Upper lobe of left lung (tissue), 6 donors: ENCODE results near the gene KDSR. TPM values are rescaled to one million over a fixed set of nuclear protein-coding genes. Genes with fewer than 3 reads are reported as not detected.

ENCODE experiments used
- ATAC-seq, 2 donors: fragments of 200-7000 bp; cut with Tn5 transposase; one replicate each; pipeline ENCODE4 v1.9.1; 2022; ENCODE audit warnings: mild to moderate bottlenecking in 2 of 2, moderate library complexity in 2 of 2; ENCODE audit not compliant: low FRiP score in 2 of 2
- DNase-seq, 2 donors: peaks; one replicate each; pipeline ENCODE4 v3.0.0-alpha.2; 2019 to 2020
- H3K27ac ChIP-seq, 4 donors: fragments of 200-600 bp; sonication (generic); one replicate each; pipeline ENCODE4 v1.5.1; 2016 to 2019
- H3K27me3 ChIP-seq, 4 donors: fragments of 200-600 bp; sonication (generic); one replicate each; pipeline ENCODE4 v1.5.1; 2017 to 2019
- H3K36me3 ChIP-seq, 4 donors: fragments of 200-600 bp; sonication (generic); one replicate each; pipeline ENCODE4 v1.5.1; 2016 to 2019
- H3K4me1 ChIP-seq, 4 donors: fragments of 200-600 bp; sonication (generic); one replicate each; pipeline ENCODE4 v1.5.1; 2018 to 2019
- H3K4me3 ChIP-seq, 4 donors: fragments of 200-600 bp; sonication (generic); one replicate each; pipeline ENCODE4 v1.5.1; 2017 to 2019; ENCODE audit warnings: mild to moderate bottlenecking in 2 of 4, moderate library complexity in 1 of 4
- H3K9me3 ChIP-seq, 4 donors: fragments of 200-600 bp; sonication (generic); one replicate each; pipeline ENCODE4 v1.5.1; 2018 to 2019
- EP300 ChIP-seq, 4 donors: sonication (generic); formaldehyde crosslinking; IDR thresholded peaks; one replicate each; pipeline ENCODE4 v1.5.1; 2017; ENCODE audit warnings: antibody characterized with exemption in 4 of 4, control low read depth in 2 of 4
- POLR2A ChIP-seq, 4 donors: fragments of 450-650 bp; IDR thresholded peaks; one replicate each; pipeline ENCODE4 v1.5.1; 2016 to 2017; ENCODE audit warnings: antibody characterized with exemption in 4 of 4, mild to moderate bottlenecking in 2 of 4
- POLR2AphosphoS5 ChIP-seq, 2 donors: sonication (generic); formaldehyde crosslinking; IDR thresholded peaks; one replicate each; pipeline ENCODE4 v1.5.1; 2017; ENCODE audit warnings: antibody characterized with exemption in 2 of 2
- WGBS, 2 donors: methylation state at CpG; one replicate each; pipeline ENCODE4 v1.1.5; 2017 to 2018; 5-methylcytosine and 5-hydroxymethylcytosine counted together
- total RNA-seq, 6 donors: library from RNA; depleted of rRNA in 4 of 6; stranded (reverse); fragments of >200 nt in 4 of 6; gene quantifications; one replicate each; pipeline versions ENCODE4 v1.1.0 to v1.2.1, GENCODE V29; 2016 to 2021
- TF ChIP-seq, protein P1 (sequence below), 6 experiments: fragments of 450-650 bp in 4 of 6; fragments of 200-600 bp in 2 of 6; sonication (generic) in 2 of 6; IDR thresholded peaks; one replicate each; pipeline ENCODE4 v1.5.1; 2016 to 2019; ENCODE audit warnings: antibody characterized with exemption in 6 of 6
- donor health status: DM: no; HTN: no; CAD: no; lungs with moderate emphysema.
- donor health status: DM: no; HTN: yes; CAD: no; lungs with severe emphysema.

KDSR gene
- total RNA-seq, 6 donors from 2014 or later = 26.2 to 68.8 (median 45.2) TPM

GRCh38 chr18:63356272-63356896 lies 10.6 kb downstream of the KDSR start:
- no peak for DNase-seq
- Histone ChIP-seq H3K4me1 (no peaks in the 10 kb centered on the region), H3K4me3 (no peak overlapping the region), H3K36me3 (peaks cover 19 to 96% (median 45%) of the 10 kb centered on the region in 4 donors), H3K27me3 (no peaks in the 10 kb centered on the region), H3K9me3 (no peaks in the 10 kb centered on the region), H3K27ac (no peak overlapping the region)
- ATAC-seq = no peak
- TF ChIP-seq POLR2AphosphoS5 (IDR thresholded peaks at IDR 0.05) = no peak
- TF ChIP-seq, protein P1, sequence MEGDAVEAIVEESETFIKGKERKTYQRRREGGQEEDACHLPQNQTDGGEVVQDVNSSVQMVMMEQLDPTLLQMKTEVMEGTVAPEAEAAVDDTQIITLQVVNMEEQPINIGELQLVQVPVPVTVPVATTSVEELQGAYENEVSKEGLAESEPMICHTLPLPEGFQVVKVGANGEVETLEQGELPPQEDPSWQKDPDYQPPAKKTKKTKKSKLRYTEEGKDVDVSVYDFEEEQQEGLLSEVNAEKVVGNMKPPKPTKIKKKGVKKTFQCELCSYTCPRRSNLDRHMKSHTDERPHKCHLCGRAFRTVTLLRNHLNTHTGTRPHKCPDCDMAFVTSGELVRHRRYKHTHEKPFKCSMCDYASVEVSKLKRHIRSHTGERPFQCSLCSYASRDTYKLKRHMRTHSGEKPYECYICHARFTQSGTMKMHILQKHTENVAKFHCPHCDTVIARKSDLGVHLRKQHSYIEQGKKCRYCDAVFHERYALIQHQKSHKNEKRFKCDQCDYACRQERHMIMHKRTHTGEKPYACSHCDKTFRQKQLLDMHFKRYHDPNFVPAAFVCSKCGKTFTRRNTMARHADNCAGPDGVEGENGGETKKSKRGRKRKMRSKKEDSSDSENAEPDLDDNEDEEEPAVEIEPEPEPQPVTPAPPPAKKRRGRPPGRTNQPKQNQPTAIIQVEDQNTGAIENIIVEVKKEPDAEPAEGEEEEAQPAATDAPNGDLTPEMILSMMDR (IDR thresholded peaks at IDR 0.05) = no peak
- no peak for TF ChIP-seq EP300 (IDR thresholded peaks at IDR 0.05)
- TF ChIP-seq POLR2A (IDR thresholded peaks at IDR 0.05) = no peak
- 95% methylated on average over 7 of the region's 7 CpGs for WGBS, 2 donors

DNA sequence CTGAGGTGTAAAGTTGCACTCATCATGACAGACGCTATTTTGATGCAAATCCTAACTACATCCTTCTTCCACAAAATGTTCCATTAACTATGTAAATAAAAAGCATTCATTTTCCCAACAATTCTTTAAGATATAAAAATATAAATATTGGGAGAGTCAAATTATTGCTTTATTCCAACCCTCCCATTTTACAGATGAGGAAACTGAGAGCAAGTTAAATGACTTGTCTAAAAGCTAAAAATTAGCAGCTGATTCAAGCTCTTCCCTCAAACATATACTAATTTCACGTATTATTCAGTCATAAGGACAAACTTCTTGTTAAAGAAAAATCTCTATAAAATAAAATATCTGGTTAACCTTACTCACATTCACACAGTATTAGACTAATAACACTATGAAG lies 16.8 kb downstream of the KDSR start:
- no peak overlapping the region for H3K4me3 ChIP-seq
- peaks cover 37 to 98% (median 71%) of the 10 kb centered on the region in 4 donors for H3K36me3 ChIP-seq
- H3K27ac ChIP-seq = no peak overlapping the region
- ATAC-seq = no peak
- WGBS, 2 donors = 49 to 50% methylated on average over 2 of the region's 2 CpGs
- H3K27me3 ChIP-seq = no peaks in the 10 kb centered on the region
- no peaks in the 10 kb centered on the region for H3K4me1 ChIP-seq
- TF ChIP-seq POLR2A (IDR thresholded peaks at IDR 0.05) (no peak), POLR2AphosphoS5 (IDR thresholded peaks at IDR 0.05) (no peak), EP300 (IDR thresholded peaks at IDR 0.05) (no peak)
- TF ChIP-seq, protein P1 (IDR thresholded peaks at IDR 0.05) = no peak
- DNase-seq = no peak
- H3K9me3 ChIP-seq = no peaks in the 10 kb centered on the region

DNA sequence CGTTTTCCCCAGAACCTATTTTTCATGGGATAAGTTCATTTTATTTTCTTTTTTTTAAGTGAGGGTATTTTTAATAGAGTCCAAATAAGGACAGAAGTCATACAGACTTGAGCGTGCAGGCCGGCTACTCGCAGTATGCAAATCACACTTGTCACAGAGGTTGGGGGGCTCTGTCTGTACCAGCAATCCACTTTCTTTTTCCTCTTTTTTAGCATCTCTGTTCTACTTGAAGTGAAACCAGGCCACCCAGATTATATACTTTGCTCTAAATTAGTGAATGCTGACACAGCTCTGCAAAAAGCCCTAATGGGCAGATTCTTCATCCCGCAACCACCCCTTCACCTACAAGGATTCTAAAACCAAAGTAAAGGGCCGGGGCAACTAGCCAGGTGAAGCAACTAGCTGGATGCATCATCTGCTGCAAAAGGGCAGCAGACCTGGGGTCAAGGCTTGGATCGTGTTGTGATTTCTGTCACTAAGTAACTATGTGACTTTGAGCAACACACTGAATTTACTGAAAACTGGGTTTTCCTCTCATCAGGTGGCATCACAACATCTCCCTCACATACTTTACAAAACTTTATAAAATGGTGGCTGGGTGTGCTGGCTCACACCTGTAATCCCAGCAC lies 18.4 kb downstream of the KDSR start:
- ATAC-seq (no peak), DNase-seq (no peak)
- peaks cover 36 to 98% (median 69%) of the 10 kb centered on the region in 4 donors for H3K36me3 ChIP-seq
- no peak overlapping the region for H3K4me3 ChIP-seq
- 94 to 97% methylated on average over 7 of the region's 7 CpGs for WGBS, 2 donors
- no peaks in the 10 kb centered on the region for H3K9me3 ChIP-seq
- TF ChIP-seq POLR2A (IDR thresholded peaks at IDR 0.05) = no peak
- TF ChIP-seq EP300 (IDR thresholded peaks at IDR 0.05) = no peak
- TF ChIP-seq POLR2AphosphoS5 (IDR thresholded peaks at IDR 0.05) = no peak
- H3K27me3 ChIP-seq = no peaks in the 10 kb centered on the region
- no peaks in the 10 kb centered on the region for H3K4me1 ChIP-seq
- H3K27ac ChIP-seq = no peak overlapping the region

DNA sequence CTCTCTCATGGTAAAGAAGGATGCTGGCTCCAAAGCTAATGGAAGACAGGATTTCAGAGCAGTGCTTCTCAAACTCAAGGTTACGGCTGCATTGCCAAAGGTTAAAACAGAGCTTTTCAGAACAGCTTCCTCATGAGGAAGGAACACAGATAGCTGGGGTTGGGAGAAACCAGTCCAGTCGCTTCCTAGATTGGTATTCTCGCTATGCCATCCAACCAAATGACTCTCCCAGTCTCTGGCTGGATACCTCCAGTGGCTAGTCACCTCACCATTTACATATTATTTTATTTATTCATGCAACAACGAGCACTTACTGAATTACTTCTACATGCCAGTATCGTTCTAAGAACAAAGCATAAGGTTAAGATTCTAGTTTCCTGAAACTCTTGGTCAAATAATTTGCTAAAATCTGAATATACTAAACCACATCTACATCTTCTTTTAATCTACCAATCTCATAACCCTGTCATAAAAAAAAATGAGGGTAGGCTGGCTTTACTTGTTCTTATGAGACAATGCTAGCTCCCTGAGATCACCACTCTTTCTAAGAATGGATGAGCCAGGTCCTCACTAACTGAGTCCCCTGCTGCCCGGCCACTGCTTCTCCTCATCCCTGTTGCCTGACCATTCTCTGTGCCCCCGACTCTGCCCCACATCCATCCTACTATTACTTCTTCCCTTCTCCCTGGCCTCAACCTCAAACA lies 20.4 kb downstream of the KDSR start:
- ATAC-seq (no peak), DNase-seq (no peak)
- peaks cover 0 to 5% (median 0%) of the 10 kb centered on the region in 4 donors for H3K4me1 ChIP-seq
- WGBS, 2 donors = 91 to 95% methylated on average over 7 of the region's 7 CpGs
- no peaks in the 10 kb centered on the region for H3K27me3 ChIP-seq
- H3K27ac ChIP-seq = no peak overlapping the region
- no peak overlapping the region for H3K4me3 ChIP-seq
- peaks cover 30 to 98% (median 66%) of the 10 kb centered on the region in 4 donors for H3K36me3 ChIP-seq
- TF ChIP-seq, protein P1 (IDR thresholded peaks at IDR 0.05) = no peak
- TF ChIP-seq POLR2AphosphoS5 (IDR thresholded peaks at IDR 0.05) (no peak), EP300 (IDR thresholded peaks at IDR 0.05) (no peak), POLR2A (IDR thresholded peaks at IDR 0.05) (no peak)
- no peaks in the 10 kb centered on the region for H3K9me3 ChIP-seq

GRCh38 chr18:63346031-63346430 lies 21.0 kb downstream of the KDSR start:
- no peak overlapping the region for H3K4me3 ChIP-seq
- no peak for DNase-seq
- WGBS, 2 donors = 66 to 90% methylated on average over 5 to 7 of the region's 7 CpGs
- no peak for ATAC-seq
- H3K27ac ChIP-seq = no peak overlapping the region
- peaks cover 27 to 98% (median 64%) of the 10 kb centered on the region in 4 donors for H3K36me3 ChIP-seq
- TF ChIP-seq, protein P1 (IDR thresholded peaks at IDR 0.05) = no peak
- TF ChIP-seq POLR2A (IDR thresholded peaks at IDR 0.05) (no peak), EP300 (IDR thresholded peaks at IDR 0.05) (no peak), POLR2AphosphoS5 (IDR thresholded peaks at IDR 0.05) (no peak)
- peaks cover 0 to 5% (median 0%) of the 10 kb centered on the region in 4 donors for H3K4me1 ChIP-seq
- no peaks in the 10 kb centered on the region for H3K27me3 ChIP-seq
- H3K9me3 ChIP-seq = no peaks in the 10 kb centered on the region
